Stimulated activated CD4-positive, alpha-beta T cell treated with anti-CD3 and anti-CD28 coated beads, Interleukin-4, amount 100 ng/mL, for 1 hour (primary cell): ENCODE results near the gene TCP10L.
"Not testable (repeated sequence)": the region's sequence is repeated elsewhere in the genome, so short reads cannot be mapped to it uniquely, and the experiment has no call there.

Source experiments
- DNase-seq: peaks from one replicate; pipeline ENCODE4 v3.0.0-alpha.2; 2020

TCP10L gene, protein sequence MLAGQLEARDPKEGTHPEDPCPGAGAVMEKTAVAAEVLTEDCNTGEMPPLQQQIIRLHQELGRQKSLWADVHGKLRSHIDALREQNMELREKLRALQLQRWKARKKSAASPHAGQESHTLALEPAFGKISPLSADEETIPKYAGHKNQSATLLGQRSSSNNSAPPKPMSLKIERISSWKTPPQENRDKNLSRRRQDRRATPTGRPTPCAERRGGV

DNA sequence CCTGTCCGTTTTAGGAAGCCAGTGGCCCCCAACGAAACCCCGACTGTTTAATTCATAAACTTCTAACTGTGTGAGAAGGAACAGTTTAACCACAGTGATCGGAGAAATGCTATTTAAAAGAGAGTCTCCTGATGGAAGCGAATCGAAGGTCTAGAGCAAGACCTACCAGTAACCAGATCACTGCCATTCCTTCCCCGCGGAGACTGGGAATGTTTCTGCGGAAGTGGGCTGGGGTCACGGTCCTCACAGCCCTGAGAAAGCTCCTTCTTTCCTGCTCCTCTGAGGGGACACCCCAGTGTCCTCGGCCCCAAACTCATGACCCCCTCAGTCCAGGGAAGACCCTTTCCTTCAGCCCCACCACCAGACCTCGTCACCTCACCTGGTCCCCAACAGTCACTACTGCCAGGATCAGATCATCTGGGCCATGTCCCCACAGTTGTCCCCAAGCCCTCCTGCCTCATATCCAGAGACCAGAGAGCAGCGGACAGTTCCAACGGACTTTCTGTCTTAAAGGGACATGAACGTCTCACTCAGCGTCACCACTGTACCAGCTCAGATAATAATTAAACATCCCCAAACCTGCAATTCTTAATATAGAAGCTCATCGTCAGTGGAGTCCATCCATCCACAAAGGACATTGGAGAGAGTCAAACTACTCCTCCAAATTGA is at the start of gene TCP10L:
Gene TCP10L (minus strand): TSS at position 482 of the 669 bp plus-strand sequence. CDS start 1,219 bp downstream, outside the sequence.
- DNase-seq: no peak

DNA sequence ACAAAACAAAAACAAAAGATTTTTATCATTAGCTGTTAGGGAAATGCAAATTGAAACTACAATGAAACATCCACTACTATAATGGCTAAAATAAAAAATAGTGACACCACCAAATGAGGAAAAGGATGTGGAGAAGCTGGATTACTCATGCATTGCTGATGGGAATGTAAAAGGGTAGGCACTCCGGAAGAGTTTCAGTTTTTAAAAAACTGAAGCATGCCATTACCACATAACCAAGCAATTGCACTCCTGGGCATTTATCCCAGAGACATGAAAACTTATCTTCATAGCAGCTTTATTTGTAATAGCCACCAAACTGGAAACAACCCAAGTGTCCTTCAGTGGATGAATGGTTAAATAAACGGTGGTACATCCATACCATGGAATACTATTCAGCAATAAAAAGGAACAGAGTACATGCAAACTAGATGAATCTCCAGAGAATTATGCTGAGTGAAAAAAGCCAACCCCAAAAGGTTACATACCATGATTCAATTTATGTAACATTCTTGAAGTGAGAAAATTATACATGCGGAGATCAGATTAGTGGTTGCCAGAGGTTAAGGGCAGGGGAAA is 41.4 kb upstream of the TCP10L start:
- no peak for DNase-seq

DNA sequence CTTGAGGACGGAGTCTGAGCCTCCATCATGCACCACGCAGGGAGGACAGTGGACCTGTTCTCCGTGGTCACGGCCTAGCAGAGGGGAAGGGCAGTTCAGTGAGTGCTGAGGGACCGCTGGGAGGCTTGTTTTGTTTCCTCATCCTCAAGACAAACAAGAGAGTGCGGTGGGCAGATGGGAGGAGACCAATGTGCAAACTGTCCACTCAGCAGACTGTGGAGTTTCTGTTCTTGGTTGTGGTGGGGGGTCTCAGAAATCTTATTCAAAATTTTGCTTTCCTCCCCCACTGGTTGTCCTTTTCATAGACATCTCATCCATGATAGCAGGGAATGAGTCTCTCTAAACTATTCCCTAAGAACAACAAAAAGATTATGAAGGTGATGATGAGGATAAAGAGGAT is 32.9 kb upstream of the TCP10L start:
- not testable (repeated sequence) for DNase-seq

DNA sequence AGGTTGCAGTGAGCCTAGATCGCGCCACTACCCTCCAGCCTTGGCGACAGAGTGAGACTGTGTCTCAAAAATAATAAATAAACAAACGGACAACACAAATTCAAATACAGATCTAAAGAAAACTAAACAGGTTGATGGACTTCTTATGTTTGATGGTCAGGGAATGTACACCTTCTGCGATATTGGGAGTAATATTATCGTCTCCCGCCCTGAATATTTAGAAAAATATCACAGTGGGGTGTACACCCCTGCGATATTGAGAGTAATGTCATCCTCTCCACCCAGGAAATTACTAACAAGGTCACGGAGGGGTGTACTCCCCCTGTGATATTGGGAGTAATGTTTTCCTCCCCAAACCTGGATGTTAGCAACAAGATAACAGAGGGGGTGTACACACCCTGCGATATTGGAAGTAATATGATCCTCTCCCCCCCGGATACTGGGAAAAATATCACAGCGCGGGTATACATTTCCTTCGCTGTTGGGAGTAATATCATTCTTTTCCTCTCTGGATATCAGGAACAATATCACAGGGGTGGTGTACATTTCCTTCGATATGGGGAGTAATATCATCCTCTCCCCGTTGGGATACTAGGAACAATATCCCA is 28.2 kb upstream of the TCP10L start:
- DNase-seq: no peak

DNA sequence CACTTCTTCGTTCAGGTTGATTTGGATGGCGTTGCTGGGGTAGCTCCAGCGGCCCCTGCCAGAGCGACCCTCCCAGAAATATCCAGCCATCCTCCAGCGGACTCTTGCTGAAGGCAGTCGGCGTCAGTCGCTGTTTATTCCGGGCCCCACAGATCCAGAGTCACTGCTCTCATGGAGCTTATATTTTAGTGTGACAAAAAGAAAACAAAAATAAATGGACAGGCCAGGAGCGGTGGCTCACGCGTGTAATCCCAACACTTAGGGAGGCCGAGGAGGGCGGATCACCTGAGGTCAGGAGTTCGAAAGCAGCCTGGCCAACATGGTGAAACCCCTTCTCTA is 27.6 kb upstream of the TCP10L start:
- DNase-seq: no peak

DNA sequence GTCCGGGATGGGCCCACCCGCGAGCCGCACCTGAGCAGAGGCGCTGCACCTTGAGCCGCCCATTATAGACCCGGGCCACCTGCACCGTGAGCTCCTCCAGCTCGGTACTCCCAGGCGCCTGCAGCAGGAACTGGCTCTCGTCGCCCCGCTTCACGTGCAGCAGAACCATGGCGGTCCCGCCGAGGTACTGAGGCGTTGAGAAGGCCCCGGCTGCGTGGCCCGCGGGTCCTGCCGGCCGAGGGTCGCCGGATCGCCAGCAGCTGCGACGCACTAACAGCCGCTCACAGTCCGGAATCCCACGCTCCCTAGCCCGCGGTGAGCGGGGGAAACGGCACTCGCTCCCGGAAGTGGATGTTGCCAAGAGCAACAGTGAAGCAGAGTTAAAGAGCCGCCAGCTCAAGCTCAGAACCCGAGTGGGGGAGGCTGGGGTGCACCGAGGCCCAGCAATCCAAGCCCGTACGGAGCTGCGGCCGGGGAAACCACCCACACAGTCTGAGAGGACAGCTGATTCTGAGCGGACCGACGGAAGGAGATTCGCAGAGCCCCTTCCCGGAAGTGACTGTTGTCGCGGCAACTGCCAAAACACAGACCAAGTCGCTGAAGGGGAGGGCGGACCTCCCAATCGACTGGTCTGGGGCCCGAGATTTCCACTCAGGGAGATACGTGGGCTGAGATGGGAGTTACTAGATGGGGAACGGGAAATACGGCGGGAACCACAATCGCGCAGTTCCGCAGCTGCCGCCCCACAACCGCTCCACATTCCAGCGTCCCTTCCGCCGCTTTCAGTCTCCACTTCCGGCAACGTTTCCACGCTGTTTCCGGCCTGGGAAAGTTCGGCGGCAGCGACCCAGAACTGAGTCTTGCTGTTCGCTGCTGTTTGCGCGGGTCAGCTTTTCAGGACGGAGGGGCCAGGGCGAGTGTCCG is 27.0 kb upstream of the TCP10L start, which contains the start of gene CFAP298:
Gene CFAP298 (minus strand): TSS at position 303 of the 924 bp plus-strand sequence. CDS start 134 bp downstream, at position 169.
- DNase-seq: peak; percentile 81

DNA sequence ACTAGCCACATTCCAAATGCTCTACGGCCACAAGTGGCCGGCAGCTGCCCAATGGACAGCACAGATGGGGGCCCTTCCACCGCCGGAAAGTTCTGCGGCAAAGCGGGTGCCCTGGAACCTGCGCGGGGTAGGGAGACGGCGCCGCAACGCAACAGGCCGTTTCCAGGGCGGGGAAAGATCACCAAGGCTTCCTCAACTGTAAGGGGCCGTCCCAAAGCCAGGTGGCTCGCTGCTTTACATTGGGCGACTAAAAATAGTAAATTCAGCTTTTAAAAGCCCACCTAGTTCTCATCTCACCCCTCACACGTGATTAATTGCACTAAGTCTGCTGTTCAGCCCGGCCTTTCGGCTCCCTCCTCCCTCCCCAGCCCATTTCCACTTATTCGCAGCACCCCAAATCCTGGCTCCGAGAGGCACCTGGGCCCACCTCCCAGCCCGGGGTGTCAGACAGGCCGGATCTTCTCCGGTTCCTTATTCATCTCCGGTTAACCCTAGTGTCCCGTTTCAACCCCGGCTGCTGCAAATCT is 26.2 kb upstream of the TCP10L start:
- DNase-seq: peak; percentile 33

DNA sequence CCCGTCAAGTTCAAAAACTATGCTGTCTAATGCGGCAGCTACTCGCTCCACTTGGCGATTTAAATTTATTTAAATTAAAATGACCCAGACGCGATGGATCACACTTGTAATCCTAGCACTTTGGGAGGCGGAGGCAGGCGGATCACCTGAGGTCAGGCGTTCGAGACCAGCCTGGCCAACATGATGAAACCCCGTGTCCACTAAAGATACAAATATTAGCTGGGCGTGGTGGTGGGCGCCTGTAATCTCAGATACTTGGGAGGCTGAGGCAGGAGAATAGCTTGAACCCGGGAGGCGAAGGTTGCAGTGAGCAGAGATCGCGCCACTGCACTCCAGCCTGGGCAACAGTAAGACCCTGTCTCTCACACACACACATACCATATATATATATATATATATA is 25.6 kb upstream of the TCP10L start:
- not testable (repeated sequence) for DNase-seq

DNA sequence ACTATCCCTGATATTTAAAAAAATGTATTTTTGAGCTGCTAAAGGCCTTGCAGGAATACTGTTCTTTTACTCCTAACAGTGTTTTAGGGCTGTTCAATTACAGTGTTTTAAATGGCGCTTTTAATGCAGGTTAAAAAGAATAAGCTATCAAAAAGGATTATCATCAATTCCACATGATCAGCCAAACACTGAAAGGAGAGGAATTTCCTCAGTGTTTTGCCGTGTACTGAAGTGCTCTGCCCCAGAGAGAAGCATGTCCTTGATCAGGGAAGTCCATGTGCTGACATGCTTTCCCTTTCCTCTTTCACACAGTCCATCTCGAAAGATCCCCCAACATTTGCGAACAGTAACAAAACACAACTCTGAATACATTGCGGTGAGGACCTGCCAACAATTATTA is 23.5 kb upstream of the TCP10L start:
- DNase-seq: no peak

DNA sequence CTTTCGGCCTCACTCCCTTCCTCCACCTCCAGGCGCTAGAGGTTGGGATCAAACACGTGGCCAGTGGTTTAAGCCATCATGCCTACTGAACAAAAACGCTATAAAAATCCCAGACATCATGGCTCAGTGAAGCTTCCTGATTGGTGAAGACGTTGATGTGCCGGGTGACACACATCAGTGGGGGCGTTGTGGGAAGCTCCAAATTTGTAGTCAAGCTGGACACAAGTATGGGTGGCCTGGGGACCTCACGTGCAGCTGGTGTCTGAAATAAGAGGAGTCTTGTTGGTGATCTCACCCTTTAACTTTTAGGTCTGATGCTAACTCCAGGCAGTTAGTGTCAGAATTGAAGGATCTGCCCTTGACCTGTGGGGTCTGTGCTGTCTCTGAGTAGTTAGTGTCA is 20.1 kb upstream of the TCP10L start:
- no peak for DNase-seq

DNA sequence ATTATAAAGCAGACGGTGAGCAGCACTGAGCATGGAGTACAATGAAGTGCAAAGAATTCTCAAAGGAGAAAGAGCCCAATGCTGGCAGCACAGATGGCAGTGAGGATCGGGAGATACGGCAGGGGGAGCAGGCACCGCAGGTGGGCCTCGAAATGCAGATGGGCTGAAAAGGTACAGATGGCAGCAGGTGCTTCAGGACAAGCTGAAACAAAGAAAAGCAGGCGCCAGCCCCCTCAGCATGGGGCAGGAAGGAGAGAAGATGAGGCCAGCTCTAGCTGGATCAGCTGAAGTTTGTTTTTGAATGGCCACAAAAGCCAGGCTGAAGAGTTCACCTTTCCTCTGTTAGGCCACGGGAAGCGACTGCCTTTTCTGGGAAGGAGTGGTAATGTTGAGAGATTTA is 19.1 kb upstream of the TCP10L start:
- no peak for DNase-seq

DNA sequence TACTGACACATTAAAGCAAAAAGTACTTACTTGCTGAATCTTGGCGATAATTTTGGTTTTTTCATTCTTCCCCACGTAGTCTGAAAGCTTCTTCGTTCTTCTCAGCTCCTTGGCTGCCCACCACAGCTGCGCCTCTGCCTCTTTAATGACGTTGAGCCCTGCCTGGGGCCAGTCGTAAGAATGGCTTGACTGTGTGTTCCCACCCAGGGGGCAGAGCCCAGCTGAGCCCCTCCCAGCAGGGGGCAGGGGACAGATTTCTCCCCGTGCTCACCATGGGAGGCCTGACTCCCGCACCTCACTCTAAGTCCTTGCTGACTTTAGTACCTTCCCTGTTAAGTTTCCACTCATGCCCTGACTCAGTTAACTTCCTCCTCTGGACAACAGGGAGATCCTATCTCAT is 17.8 kb upstream of the TCP10L start:
- DNase-seq: no peak

DNA sequence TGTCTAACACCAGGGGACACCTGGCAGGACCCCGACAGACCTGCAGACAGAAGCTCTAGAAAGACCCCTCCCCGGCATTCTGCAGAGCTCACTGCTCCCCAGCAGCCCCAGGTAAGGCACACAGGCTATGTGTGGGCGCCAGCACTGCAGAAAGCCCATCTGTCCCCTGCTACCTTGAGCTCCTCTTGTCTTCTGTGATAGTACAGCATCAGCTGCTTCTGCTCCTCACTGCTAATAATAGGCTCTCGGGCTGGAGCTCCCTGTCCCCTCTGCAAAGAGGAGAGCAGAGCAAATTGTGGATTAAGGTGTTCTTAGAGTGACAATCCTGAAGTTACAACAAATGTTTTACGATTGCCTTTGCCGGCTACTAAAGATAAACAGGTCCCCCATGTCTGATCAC is 16.8 kb upstream of the TCP10L start:
- no peak for DNase-seq

DNA sequence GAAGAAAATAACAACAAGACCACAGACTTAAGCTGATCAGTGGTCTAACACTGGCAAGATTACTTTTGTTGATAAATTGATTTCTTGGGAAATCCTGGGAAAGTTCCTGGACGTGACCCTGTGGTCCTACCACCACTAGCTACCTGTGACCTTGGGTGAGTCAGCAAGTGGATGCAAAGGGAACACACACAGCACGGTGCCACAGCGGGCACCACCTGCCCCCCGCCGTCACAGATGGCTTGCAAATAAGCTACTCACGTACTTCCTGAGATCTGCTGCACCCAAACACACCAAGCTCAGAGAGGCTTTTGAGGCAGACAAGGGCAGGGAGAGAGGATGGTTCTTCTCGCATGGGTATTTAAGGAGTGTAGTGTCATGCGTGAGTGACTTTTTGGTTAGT is 14.2 kb upstream of the TCP10L start:
- DNase-seq: no peak

DNA sequence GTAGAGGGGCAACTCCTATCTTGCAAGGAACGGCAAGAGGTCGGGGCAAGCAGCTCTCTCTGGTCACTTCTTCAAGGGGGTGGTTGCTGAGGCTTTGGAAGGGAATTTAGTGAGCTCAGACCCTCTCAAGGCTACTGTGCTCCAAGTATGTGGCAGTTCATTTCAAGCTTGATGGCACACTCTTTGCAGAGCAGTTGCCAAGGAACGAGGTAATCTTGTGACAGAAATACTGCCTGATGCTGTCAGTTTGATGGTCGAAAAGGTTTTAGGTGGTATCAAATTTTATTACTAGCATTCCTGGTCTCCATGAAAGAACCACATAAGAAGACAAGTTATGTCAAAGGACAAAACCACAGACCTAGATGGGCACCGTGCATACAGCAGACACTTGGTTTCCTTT is 13.8 kb upstream of the TCP10L start:
- no peak for DNase-seq

DNA sequence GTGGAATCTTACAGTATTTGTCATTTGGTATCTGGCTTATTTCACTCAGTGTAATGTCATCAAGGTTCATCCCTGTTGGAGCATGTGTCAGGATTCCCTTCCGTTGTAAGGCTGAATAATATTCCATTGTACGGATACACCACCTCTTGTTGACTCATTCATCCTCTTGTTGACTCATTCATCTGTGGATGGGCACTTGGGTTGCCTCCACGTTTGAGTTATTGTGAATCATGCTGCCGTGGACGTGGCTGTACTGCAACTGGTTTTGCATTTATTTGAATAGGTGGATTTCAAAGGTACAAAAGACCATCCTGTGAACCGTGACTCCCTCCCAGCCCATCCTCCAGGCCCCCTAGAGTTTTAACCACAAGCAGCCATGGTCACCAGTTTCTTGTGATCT is 11.9 kb upstream of the TCP10L start:
- DNase-seq: no peak

DNA sequence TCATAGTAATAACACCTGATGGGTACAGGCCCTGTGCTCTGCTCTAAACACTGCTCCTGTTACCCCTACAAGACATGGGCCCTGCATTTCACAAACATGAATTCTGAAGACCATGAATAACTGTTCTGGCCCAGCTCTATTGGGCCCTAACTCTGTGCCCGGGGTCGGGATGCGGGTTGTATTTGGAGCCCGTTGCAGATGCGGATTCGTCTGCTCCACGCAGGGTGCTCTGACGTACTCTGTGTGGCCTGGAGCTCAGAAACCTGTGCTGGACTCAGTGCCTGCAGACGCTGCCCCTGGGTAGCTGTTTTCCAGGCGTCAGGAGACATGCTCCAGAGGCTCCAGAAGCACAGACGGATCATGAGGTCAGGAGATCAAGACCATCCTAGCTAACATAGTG is 10.1 kb upstream of the TCP10L start:
- no peak for DNase-seq

DNA sequence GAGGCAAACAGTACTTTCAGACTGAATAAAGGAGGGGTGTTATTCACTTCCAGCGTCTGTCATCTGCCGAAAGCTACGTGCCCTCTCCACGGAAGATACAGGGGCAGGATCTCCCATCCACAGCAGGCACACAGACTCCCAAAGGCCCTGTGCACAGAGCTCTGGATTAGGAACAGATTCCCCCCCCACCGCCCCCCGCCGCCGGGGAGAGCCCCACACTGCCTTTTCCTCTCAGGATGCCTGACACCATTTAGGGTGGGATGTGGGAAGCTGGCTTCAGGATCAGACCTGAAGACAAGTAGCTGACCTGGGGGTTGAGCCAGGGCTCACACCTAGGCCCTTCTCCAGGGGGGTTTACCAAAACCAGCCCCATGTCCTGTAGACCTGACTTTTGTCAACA is 8.4 kb upstream of the TCP10L start:
- DNase-seq: no peak

DNA sequence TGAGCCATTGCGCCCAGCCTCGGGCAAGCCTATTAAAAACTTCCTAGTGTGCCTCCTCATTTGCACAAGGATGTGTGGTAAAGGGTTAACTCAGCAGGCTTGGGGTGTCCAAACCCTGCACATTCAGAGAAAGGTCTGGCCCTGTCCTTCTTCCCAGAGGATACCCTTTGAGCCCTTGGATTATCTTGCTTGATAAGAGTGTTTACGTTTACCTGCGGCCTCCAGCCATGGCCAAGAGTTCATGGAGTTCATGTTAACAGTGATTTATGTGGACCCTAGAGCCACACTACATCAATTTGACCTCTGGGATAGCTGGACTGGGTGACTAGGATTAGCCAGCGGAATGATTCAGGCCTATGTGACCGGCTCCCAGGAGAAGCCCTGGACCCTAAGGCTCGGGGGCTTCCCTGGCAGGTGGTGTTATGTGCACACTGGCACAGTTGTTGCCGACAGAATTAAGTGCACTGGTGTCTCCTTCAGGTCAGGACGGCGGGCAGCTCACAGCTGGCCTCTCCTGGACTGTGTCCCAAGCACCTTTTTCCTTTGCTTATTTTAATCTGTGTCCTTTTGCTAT is 7.7 kb upstream of the TCP10L start:
- DNase-seq: no peak

DNA sequence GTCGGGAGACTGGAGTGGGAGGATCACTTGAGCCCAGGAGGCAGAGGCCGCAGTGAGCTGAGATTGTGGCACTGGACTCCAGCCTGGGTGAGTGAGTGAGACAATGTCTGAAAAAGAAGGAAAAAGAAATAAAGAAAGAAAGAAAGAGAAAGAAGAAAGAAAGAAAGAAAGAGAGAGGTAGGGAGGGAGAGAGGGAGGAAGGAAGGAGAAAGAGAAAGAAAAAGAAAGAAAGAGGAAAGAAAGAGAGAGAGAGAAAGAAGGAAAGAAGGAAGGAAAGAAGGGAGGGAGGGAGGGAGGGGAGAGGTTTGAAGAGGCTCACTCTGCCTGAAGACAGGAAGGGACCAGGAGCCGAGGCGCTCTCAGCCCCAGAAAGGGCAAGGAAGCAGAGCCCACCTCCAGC is 4.8 kb upstream of the TCP10L start:
- DNase-seq: no peak

DNA sequence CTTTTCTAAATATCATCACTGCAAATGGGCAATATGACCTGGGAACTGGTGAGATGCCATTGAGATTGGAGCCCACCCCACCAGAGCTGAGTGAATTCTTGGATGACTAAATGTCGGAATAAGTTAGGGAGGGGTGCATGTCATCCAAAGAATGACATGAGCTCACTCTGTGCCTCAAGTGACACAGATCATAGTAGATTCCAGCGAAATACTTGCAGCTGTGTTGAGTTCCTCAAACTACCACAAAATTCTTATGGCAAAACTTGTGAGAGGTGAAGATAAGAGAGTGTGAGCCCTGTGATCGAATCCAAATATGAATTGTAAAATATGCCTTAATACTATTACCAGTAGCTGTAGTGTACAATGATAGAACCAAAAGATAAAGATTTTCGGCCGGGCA is 2.3 kb upstream of the TCP10L start:
- DNase-seq: no peak

DNA sequence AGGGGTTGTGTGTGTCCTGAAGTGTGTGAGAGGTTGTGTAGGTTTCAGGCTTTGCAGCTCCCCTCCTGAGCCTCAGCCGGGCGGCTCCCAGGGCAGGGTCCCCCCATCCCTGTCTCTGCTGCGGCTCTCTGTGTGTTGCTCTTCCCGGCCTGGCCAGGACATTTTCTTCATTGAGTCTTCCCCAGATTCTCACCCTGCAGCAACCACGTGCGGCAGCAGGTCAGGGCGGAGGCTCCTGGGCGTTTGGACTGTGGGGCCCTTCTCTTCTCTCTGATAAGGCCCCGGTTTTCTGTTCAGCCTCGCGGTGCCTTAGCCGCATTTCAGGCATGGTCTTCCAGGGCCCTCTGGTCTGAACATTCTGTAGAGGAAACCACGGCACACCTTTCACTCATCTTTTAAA is 1.8 kb upstream of the TCP10L start:
- DNase-seq: no peak
